H1 (cell line): Measurements from ENCODE around the gene PPID. TPM values are rescaled to one million over a fixed set of nuclear protein-coding genes. Genes with fewer than 3 reads are reported as not detected.

Source experiments
- CTCF ChIA-PET: fragments of 300-600 bp; sonication (Branson Sonifier 250); formaldehyde crosslinking; loops from one replicate; lab custom pipeline; 2021; ENCODE audit not compliant: partially characterized antibody; lab: Charles Lee
- POLR2A ChIA-PET: fragments of 300-600 bp; sonication (Branson Sonifier 250); formaldehyde crosslinking; loops from one replicate; lab custom pipeline; 2021; ENCODE audit warnings: inconsistent platforms; ENCODE audit not compliant: partially characterized antibody; lab: Charles Lee
- DNase-seq, 2 experiments: peaks; one replicate each; pipeline versions ENCODE4 v3.0.0 to v3.0.0-alpha.2; 2010 to 2022; ENCODE audit warnings: low spot score in 2 of 2, low read depth in 1 of 2, mixed read lengths in 1 of 2
- FAIRE-seq: peaks from 2 replicates; lab custom pipeline; 2011; peaks lifted over from hg19 to GRCh38; lab: Jason Lieb, UNC
- H2AFZ ChIP-seq: 2 replicates; pipeline ENCODE4 v1.8.1; 2012; ENCODE audit warnings: low read length, inconsistent platforms
- H2AK5ac ChIP-seq: 2 replicates; pipeline ENCODE4 v1.6.1; 2013; ENCODE audit warnings: low read depth, low read length
- H2BK120ac ChIP-seq: replicated peaks from 2 replicates; pipeline ENCODE3; 2013; ENCODE audit warnings: low read depth, low read length, inconsistent platforms
- H2BK12ac ChIP-seq: 2 replicates; pipeline ENCODE4 v1.6.1; 2013; ENCODE audit warnings: low read depth, low read length
- H2BK15ac ChIP-seq: 2 replicates; pipeline ENCODE4 v1.6.1; 2013; ENCODE audit warnings: low read length
- H2BK20ac ChIP-seq: 2 replicates; pipeline ENCODE4 v1.6.1; 2013; ENCODE audit warnings: low read length
- H2BK5ac ChIP-seq: 2 replicates; pipeline ENCODE4 v1.6.1; 2013; ENCODE audit warnings: low read depth, low read length
- H3K14ac ChIP-seq: 2 replicates; pipeline ENCODE4 v1.6.1; 2013; ENCODE audit warnings: inconsistent platforms; ENCODE audit not compliant: insufficient read length
- H3K18ac ChIP-seq: 2 replicates; pipeline ENCODE4 v1.6.1; 2013; ENCODE audit warnings: low read length; ENCODE audit errors: extremely low read depth
- H3K23ac ChIP-seq: 2 replicates; pipeline ENCODE4 v1.6.1; 2013; ENCODE audit warnings: inconsistent platforms; ENCODE audit not compliant: insufficient read length
- H3K23me2 ChIP-seq: 2 replicates; pipeline ENCODE4 v1.6.1; 2013; ENCODE audit warnings: low read depth, low read length
- H3K27ac ChIP-seq: 2 replicates; pipeline ENCODE4 v1.6.1; 2011; ENCODE audit warnings: low read depth, low read length, inconsistent platforms
- H3K27me3 ChIP-seq, 4 experiments: replicated peaks in 1 of 4; 1 replicate in 1 of 4; 2 replicates in 3 of 4; pipeline versions ENCODE4 v1.6.1 to v1.8.1; 2011 to 2013; ENCODE audit warnings: low read length in 3 of 4, mild to moderate bottlenecking in 3 of 4, inconsistent platforms in 2 of 4, mixed read lengths in 2 of 4, moderate library complexity in 1 of 4; ENCODE audit not compliant: control insufficient read depth in 3 of 4, insufficient read depth in 3 of 4; ENCODE audit errors: extremely low read depth in 1 of 4
- H3K36me3 ChIP-seq, 4 experiments: 2 replicates each; pipeline versions ENCODE4 v1.6.1 to v1.8.1; 2011 to 2013; ENCODE audit warnings: mild to moderate bottlenecking in 4 of 4, low read length in 3 of 4, moderate library complexity in 2 of 4, control low read depth in 1 of 4, inconsistent platforms in 1 of 4; ENCODE audit not compliant: insufficient read depth in 4 of 4, control insufficient read depth in 2 of 4
- H3K4ac ChIP-seq: replicated peaks from 2 replicates; pipeline ENCODE3; 2013; ENCODE audit warnings: low read length, low read depth, mixed read lengths, inconsistent platforms; ENCODE audit not compliant: insufficient read length
- H3K4me1 ChIP-seq, 4 experiments: replicated peaks in 1 of 4; 1 replicate in 1 of 4; 2 replicates in 3 of 4; pipeline versions ENCODE4 v1.6.1 to v1.8.1; 2011 to 2013; ENCODE audit warnings: low read length in 3 of 4, inconsistent platforms in 2 of 4, mixed read lengths in 1 of 4; ENCODE audit not compliant: insufficient read depth in 4 of 4, control insufficient read depth in 3 of 4
- H3K4me2 ChIP-seq, 2 experiments: 2 replicates each; pipeline versions ENCODE4 v1.6.1 to v1.8.1; 2011 to 2013; ENCODE audit warnings: low read depth in 2 of 2, low read length in 2 of 2, control low read depth in 1 of 2, inconsistent platforms in 1 of 2, mild to moderate bottlenecking in 1 of 2; ENCODE audit not compliant: insufficient read depth in 1 of 2
- H3K4me3 ChIP-seq, 4 experiments: fragments of 200-600, 300-600 bp in 1 of 4; sonication (generic), shearing (Covaris generic), sonication (Bioruptor Twin) in 1 of 4; 2 replicates each; pipeline versions ENCODE4 v1.5.1 to v1.8.1; 2011 to 2016; ENCODE audit warnings: low read length in 4 of 4, low read depth in 3 of 4, control low read depth in 2 of 4, inconsistent platforms in 2 of 4, mild to moderate bottlenecking in 2 of 4, mixed read lengths in 1 of 4, moderate library complexity in 1 of 4; ENCODE audit not compliant: insufficient read depth in 2 of 4; ENCODE audit errors: extremely low read depth in 1 of 4
- H3K56ac ChIP-seq: replicated peaks from 2 replicates; pipeline ENCODE3; 2013; ENCODE audit warnings: low read depth, mild to moderate bottlenecking, mixed read lengths, low read length, inconsistent platforms; ENCODE audit not compliant: insufficient read length
- H3K79me1 ChIP-seq: 2 replicates; pipeline ENCODE4 v1.6.1; 2013; ENCODE audit warnings: low read depth, low read length, control low read depth
- H3K79me2 ChIP-seq, 2 experiments: 2 replicates each; pipeline versions ENCODE4 v1.6.1 to v1.8.1; 2012 to 2013; ENCODE audit warnings: low read length in 2 of 2, mild to moderate bottlenecking in 2 of 2, inconsistent platforms in 1 of 2; ENCODE audit not compliant: insufficient read depth in 2 of 2, control insufficient read depth in 1 of 2
- H3K9ac ChIP-seq, 4 experiments: replicated peaks in 1 of 4; 1 replicate in 1 of 4; 2 replicates in 3 of 4; pipeline versions ENCODE4 v1.6.1 to v1.8.1; 2011 to 2013; ENCODE audit warnings: low read depth in 3 of 4, low read length in 3 of 4, control low read depth in 2 of 4, mild to moderate bottlenecking in 2 of 4, moderate library complexity in 2 of 4, inconsistent platforms in 1 of 4; ENCODE audit errors: extremely low read depth in 1 of 4
- H3K9me3 ChIP-seq, 2 experiments: 2 replicates each; pipeline versions ENCODE4 v1.6.1 to v1.8.1; 2012 to 2013; ENCODE audit warnings: mild to moderate bottlenecking in 2 of 2, moderate library complexity in 2 of 2, control low read depth in 1 of 2, inconsistent platforms in 1 of 2, low read depth in 1 of 2, low read length in 1 of 2, mixed read lengths in 1 of 2; ENCODE audit not compliant: insufficient read depth in 2 of 2
- H4K20me1 ChIP-seq, 2 experiments: replicated peaks in 1 of 2; 2 replicates each; pipeline versions ENCODE3 to v1.8.1; 2011 to 2013; ENCODE audit warnings: inconsistent platforms in 2 of 2, low read length in 2 of 2, mild to moderate bottlenecking in 1 of 2; ENCODE audit not compliant: insufficient read depth in 2 of 2, control insufficient read depth in 1 of 2
- H4K5ac ChIP-seq: 2 replicates; pipeline ENCODE4 v1.6.1; 2013; ENCODE audit warnings: low read length, low read depth, mixed read lengths, inconsistent platforms; ENCODE audit not compliant: insufficient read length
- H4K8ac ChIP-seq: 2 replicates; pipeline ENCODE4 v1.8.0; 2013; ENCODE audit warnings: mild to moderate bottlenecking, moderate library complexity, low read length, inconsistent platforms; ENCODE audit not compliant: insufficient read depth; ENCODE audit errors: extremely low read depth
- H4K91ac ChIP-seq: replicated peaks from 2 replicates; pipeline ENCODE3; 2013; ENCODE audit warnings: low read length, mixed read lengths, inconsistent platforms; ENCODE audit not compliant: insufficient read length
- CREB1 ChIP-seq: IDR thresholded peaks from 2 replicates; pipeline ENCODE4 v1.6.1; 2012; ENCODE audit warnings: inconsistent platforms
- RAD21 ChIP-seq, 2 experiments: IDR thresholded peaks in 1 of 2; conservative IDR thresholded peaks in 1 of 2; 2 replicates each; pipeline ENCODE4 v1.6.1; 2011; ENCODE audit warnings: low read depth in 2 of 2, low read length in 2 of 2, improper control_type of control experiment in 1 of 2, inconsistent platforms in 1 of 2, mild to moderate bottlenecking in 1 of 2, moderate library complexity in 1 of 2
- whole genome bisulfite sequencing, 2 experiments: shearing (Covaris generic) in 1 of 2; methylation state at CpG; one replicate each; pipeline versions ENCODE4 v1.1.6 to v1.1.7; 2013 to 2015; ENCODE audit warnings: low lambda C conversion rate in 2 of 2, mixed read lengths in 2 of 2, inconsistent platforms in 1 of 2, low coverage in 1 of 2, missing lambda C conversion rate in 1 of 2; ENCODE audit not compliant: insufficient replicate concordance in 2 of 2, insufficient coverage in 1 of 2, insufficient read length in 1 of 2; ENCODE audit errors: extremely low coverage in 1 of 2, missing lambda C conversion rate in 1 of 2; 5-methylcytosine and 5-hydroxymethylcytosine counted together
- polyA plus RNA-seq, 7 experiments: library from polyadenylated mRNA; depleted of rRNA in 3 of 7; stranded (reverse) in 5 of 7; unstranded in 2 of 7; fragments of >200 nt in 5 of 7; fragments of 200-250 nt in 2 of 7; gene quantifications; 1 replicate in 5 of 7; 2 replicates in 1 of 7; 4 replicates in 1 of 7; pipeline versions ENCODE4 v1.2.1 to v1.2.3, GENCODE V29; 2011 to 2013; ENCODE audit warnings: missing spikeins in 2 of 7, mixed read lengths in 2 of 7
- total RNA-seq: library from RNA; stranded (reverse); fragmentation: NEBNext Ultra II Directional; extraction: Animal tissue kit (Norgen Biotek cat#: 25700); gene quantifications from 2 replicates; pipeline ENCODE4 v1.2.1, GENCODE V29; 2021

Gene PPID
- total and polyA plus RNA-seq, 2 of the 8 experiments (the other 6 are each of a cell fraction or from before 2014, with no cell fraction given), result 20.2 to 53.2 TPM

DNA sequence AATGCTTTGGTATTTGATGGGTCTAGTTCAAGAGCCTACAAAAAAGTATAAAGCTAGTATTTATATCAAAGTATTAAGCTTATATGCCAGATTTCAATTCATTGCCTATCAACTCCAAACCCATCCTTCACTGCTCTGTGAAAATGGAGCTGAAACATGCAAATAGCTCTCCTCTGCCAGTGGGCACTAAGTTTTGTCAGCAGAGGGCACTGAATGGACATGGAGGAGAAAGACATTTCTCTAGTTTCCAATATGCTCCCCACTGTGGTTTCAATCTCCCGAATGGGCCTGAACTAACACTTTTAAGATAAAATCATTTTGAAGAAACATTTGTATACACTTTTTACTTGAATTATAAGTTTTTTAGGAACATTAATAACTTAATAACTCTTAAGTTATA, 12.4 kb downstream of the PPID start:
- Histone ChIP-seq H3K79me1 (no peaks in the 10 kb centered on the region), H2BK120ac (no peak overlapping the region), H3K18ac (no peak overlapping the region), H2AK5ac (no peak overlapping the region), H2BK15ac (no peak overlapping the region), H4K20me1 (no peaks in the 10 kb centered on the region), H3K4me1 (no peaks in the 10 kb centered on the region), H3K4me3 (no peak overlapping the region), H3K4ac (no peak overlapping the region), H4K91ac (no peak overlapping the region), H3K23ac (no peak overlapping the region), H3K27ac (no peak overlapping the region), H2BK20ac (no peak overlapping the region), H3K4me2 (no peak overlapping the region), H3K9me3 (no peaks in the 10 kb centered on the region), H3K9ac (no peak overlapping the region), H2AFZ (no peak overlapping the region), H3K27me3 (peaks cover 0 to 2% (median 0%) of the 10 kb centered on the region in 4 experiments; a peak in 1 of 7 replicates), H3K23me2 (no peaks in the 10 kb centered on the region), H2BK5ac (no peak overlapping the region), H3K14ac (no peak overlapping the region), H4K5ac (no peak overlapping the region), H3K36me3 (peaks cover 2 to 86% (median 46%) of the 10 kb centered on the region in 4 experiments; a peak in 6 of 8 replicates), H3K79me2 (no peaks in the 10 kb centered on the region), H2BK12ac (no peak overlapping the region), H3K56ac (no peak overlapping the region), H4K8ac (no peak overlapping the region)
- ChIA-PET POLR2A (no interaction called here), CTCF (interaction anchor here (0.9 to 1.7 kb wide), 5 partner anchors 10 to 141 kb away, joined by 3 to 6 read pairs (median 3); no protein-coding TSS in a partner anchor)
- WGBS, 2 experiments, result 88% methylated on average over 1 of the region's 1 CpG; no CpG with 5 or more reads in 1 of the 2 experiments
- TF ChIP-seq RAD21 (IDR thresholded peaks at IDR 0.05 in 1 of 2, conservative IDR thresholded peaks at IDR 0.05 in 1 of 2; ENCODE audit: low read depth in 2 of 2, low read length in 2 of 2) (peak; percentile 38 to 41; a peak in 3 of 4 replicates), CREB1 (no peak)
- FAIRE-seq (no peak), DNase-seq (no peak)
